Uterus (tissue), 2 donors: Measurements from ENCODE around the gene IRF4.

Experiments used
- CTCF ChIP-seq, 4 experiments: fragments of 200-600 bp in 2 of 4; fragments of 450-650 bp in 2 of 4; sonication (generic) in 2 of 4; IDR thresholded peaks; one replicate each; pipeline ENCODE4 v1.5.1; 2016 to 2019; ENCODE audit warnings: antibody characterized with exemption in 4 of 4, mild to moderate bottlenecking in 2 of 4, moderate library complexity in 1 of 4
- POLR2A ChIP-seq, 2 donors: fragments of 450-650 bp; IDR thresholded peaks; one replicate each; pipeline ENCODE4 v1.6.1; 2016; ENCODE audit warnings: antibody characterized with exemption in 2 of 2, mild to moderate bottlenecking in 1 of 2, moderate library complexity in 1 of 2

DNA sequence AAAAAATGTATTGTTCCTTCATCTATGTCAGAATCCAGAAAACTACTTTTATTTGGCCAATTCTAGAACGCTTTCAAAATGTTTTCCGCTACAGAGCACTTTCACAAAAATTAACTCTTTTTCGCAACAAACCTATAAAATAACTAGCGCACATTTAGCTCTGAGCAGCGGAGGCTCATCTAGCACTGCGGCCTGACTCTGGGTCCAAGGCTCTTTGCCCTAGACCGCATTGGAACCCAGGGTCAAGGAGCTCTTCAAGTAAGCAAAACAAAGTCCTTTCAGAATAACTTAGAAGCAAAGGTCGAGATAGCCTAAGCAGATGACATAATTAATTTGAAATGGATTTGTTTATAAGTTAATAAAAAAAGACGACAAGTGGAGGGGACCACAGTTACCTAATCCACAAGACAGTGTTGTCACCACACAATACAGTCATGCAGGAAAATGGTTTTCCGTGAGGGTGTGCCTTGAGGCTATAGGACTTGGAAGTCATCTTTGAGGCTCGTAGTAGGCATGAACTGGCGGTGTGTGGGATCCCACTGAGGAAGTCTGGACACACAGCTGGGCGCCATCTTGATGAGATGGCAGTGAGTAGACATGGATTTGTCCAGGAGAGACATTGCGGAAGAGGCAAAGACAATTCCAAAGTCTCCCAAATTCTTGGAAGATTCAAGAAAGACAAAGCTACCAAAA lies 29.2 kb upstream of the IRF4 start:
- TF ChIP-seq POLR2A (IDR thresholded peaks at IDR 0.05) (no peak), CTCF (IDR thresholded peaks at IDR 0.05) (no peak)
